GM15510 (cell line): Measurements from ENCODE around the gene ZNF28.

ENCODE experiments used
- POLR2A ChIP-seq: IDR thresholded peaks from 3 replicates; pipeline ENCODE4 v1.6.1; 2011; ENCODE audit warnings: borderline replicate concordance; ENCODE audit not compliant: insufficient read length; ENCODE audit errors: extremely low read depth

ZNF28 gene

DNA sequence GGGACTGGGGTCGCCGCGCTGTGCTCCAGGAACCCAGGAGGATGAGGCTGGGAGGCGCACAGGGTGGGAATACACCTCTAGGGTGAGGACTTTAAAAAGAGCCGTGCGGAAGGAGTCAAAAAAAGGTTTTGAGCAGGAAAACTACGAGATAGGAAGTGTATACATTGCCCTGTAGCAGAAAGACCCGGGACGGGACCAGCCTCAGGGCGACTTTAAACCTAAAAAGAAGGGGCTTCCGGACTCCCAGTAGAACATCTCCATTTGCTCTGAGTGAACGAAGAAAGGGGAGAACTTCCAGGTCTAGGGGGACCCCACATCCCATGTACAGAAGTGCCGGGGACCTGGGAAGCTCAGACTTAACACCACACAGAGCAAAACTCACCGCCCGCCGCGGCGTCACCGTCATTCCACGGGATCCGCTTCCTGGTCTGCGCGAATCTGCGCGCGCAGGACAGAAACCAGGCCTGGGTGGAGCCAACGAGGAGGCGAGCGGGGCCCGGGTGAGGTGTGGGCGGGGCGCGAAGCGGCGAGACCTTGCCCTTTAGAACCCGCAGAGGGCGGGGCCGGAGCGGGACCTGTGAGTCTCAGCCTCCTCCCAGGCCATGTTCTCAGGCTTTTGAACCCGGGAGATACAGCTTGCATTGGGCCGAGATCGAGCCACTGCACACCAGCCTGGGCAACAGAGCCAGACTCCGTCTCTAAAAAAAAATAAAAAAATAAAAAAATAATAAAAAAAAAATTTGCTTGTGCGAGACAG, at the start of gene ZNF28:
ZNF28 (minus strand) TSS at position 430 of the 757 bp plus-strand sequence. CDS start 3,675 bp downstream, outside the sequence.
- TF ChIP-seq POLR2A = peak; percentile 44

- peak; percentile 74 for TF ChIP-seq POLR2A
These were observed 36.2 kb upstream of the ZNF28 start, which contains the start of gene ZNF468 for GRCh38 chr19:52857378-52858191. Gene ZNF468, minus strand, starts transcription at chr19:52857619. Its CDS starts 3,347 bp downstream, at chr19:52854272.

DNA sequence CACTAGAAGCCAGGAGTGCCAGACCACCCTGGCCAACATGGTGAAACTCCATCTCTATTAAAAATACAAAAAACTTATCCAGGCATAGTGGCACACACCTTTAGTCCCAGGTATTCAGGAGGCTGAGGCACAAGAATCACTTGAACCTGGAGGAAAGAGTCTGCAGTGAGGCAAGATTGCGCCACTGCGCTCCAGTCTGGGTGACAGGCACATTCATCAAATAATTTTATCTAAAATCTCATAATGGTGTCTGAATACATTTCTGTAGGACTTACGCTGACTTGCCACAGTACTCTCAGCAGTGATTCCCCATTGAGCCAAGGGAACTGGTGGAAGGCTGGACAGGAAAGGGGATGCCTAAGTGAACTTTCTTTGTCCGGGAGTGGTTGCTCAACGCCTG, 4.3 kb upstream of the ZNF28 start:
- no peak for TF ChIP-seq POLR2A

- TF ChIP-seq POLR2A = no peak
These were observed 2.2 kb upstream of the ZNF28 start for GRCh38 chr19:52823676-52824075.

DNA sequence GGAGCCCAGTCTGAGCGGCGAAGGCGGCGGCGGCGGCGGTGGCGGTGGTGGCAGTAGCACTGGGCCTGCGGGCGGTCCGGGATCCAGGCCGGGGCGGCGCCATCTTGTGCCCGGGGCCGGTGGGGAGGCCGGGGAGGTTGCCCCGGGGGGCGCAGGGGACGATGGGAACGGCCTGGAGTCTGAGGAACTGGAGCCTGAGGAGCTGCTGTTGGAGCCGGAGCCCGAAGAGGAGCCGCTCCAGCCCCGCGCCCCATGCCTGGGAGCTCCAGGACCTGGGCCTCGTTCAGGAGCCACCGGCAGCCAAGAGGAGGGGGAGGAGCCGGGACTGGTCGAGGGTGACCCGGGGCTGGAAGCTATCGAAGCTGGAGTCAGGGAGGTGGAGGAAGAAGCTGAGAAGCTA, 11.6 kb downstream of the ZNF28 start:
- TF ChIP-seq POLR2A = no peak

- TF ChIP-seq POLR2A = no peak
These were observed 32.0 kb downstream of the ZNF28 start for GRCh38 chr19:52789440-52789839.

GRCh38 chr19:52786464-52787354, 34.7 kb downstream of the ZNF28 start, which contains the start of gene ZNF600:
Gene ZNF600, minus strand, starts transcription at chr19:52786791. Its CDS starts 7,903 bp downstream, at chr19:52778888.
- TF ChIP-seq POLR2A = peak; percentile 66

- TF ChIP-seq POLR2A = no peak
These were observed 35.4 kb downstream of the ZNF28 start for GRCh38 chr19:52786078-52786463.

- TF ChIP-seq POLR2A = no peak
These were observed 35.9 kb downstream of the ZNF28 start for GRCh38 chr19:52785506-52785905.

GRCh38 chr19:52778811-52779210, 42.6 kb downstream of the ZNF28 start:
- TF ChIP-seq POLR2A = no peak

GRCh38 chr19:52749780-52750179, 71.7 kb downstream of the ZNF28 start:
- TF ChIP-seq POLR2A = no peak

GRCh38 chr19:52748336-52748950, 73.0 kb downstream of the ZNF28 start:
- TF ChIP-seq POLR2A = no peak
